GM18951 (cell line): ENCODE results near the gene FCSK.
"Not testable (repeated sequence)": the region's sequence is repeated elsewhere in the genome, so short reads cannot be mapped to it uniquely, and the experiment has no call there.

Experiments
- POLR2A ChIP-seq: IDR thresholded peaks from 4 replicates; pipeline ENCODE4 v1.6.1; 2011; ENCODE audit warnings: mild to moderate bottlenecking; ENCODE audit not compliant: insufficient read length, insufficient read depth; ENCODE audit errors: extremely low read depth
- in situ Hi-C: fragments of 300-500 bp; cut with MboI; formaldehyde crosslinking; loops from one replicate; pipeline ENCODE4 v1.12.0; 2022; ENCODE audit warnings: low sequenced_read_pairs, mixed read lengths, inconsistent platforms; ENCODE audit not compliant: unreplicated experiment

FCSK gene

DNA sequence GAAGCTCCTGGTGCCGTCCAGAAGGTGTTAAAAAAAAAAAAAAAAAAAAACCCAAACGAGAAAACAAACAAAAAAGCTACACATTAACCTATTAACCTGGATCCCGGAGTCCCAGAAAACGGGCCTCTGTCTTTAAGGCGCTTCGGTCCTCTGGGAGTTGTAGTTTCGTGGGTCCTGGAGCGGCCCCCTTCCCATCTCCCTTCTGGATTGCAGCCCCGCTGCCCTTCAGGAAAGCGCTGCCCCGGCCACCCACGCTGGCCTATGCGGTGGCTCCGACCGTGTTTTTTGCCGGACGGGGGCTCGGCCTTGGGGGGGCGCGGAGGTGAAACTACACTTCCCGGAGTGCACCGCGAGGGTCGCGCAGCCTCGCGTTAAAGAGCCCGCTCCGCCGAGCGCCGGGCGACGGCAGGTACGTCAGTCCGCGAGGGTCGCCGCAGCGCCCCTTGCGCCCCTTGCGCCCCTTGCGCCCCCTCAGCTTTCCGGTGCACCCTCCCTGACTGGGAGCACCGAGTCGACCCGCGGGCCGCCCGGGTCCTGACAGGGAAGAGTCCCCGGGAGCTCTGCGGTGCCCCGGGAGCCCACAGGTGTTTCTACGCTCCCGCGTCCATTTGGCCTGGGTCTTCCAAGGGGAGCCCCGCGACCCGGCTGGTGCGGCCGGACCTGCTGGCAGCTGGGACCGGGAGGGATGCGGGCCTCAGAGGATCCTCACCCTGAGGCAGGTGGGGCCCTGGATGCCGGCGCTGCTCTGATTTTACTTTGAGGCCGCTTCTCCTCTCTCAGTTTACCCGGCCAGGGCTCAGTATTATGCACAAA lies at the start of gene FCSK:
Gene FCSK, plus strand, starts transcription at position 374 of the 813 bp plus-strand sequence. CDS start 8,596 bp downstream, outside the sequence.
- peak; percentile 73 for TF ChIP-seq POLR2A

DNA sequence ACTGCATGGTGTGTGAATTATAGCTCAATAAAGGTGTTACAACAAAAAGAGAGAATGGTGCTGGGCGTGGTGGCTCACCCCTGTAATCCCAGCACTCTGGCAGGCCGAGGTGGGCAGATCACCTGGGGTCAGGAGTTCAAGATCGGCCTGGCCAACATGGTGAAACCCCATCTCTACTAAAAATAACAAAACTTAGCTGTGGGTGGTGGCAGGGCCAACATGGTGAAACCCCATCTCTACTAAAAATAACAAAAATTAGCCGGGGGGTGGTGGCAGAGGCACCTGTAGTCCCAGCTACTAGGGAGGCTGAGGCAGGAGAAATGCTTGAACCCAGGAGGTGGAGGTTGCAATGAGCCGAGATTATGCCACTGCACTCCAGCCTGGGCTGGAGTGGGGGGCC lies 48.3 kb upstream of the FCSK start:
- in situ Hi-C loops = not testable (repeated sequence)

More for the DNA sequence above, at the start of gene FCSK:
- in situ Hi-C loops = no loop called here

DNA sequence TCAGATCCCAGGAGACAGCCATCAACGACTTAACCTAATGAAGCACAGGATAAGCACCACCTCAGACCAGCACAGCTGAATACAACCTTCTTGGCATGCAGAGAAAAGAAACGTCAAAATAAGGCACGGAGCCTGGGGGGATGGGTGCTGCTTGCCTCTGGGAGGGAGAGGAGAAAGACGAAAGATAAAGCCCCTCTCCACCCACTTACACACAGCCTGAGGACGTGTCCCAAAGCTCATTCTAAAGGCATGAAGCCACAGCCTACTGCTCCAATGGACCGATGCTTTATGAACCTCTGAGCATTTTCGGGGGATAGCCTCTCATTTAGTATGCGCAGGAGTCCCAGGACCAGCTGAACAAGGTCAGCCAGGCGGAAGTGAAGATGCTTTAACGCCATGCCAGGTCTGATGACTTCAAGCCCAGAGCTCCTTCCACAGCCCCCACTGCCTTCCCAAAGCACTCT lies 46.6 kb upstream of the FCSK start:
- in situ Hi-C loops = no loop called here
- TF ChIP-seq POLR2A = no peak

GRCh38 chr16:70410734-70411133 lies 43.7 kb upstream of the FCSK start:
- TF ChIP-seq POLR2A = no peak
- in situ Hi-C loops = no loop called here

DNA sequence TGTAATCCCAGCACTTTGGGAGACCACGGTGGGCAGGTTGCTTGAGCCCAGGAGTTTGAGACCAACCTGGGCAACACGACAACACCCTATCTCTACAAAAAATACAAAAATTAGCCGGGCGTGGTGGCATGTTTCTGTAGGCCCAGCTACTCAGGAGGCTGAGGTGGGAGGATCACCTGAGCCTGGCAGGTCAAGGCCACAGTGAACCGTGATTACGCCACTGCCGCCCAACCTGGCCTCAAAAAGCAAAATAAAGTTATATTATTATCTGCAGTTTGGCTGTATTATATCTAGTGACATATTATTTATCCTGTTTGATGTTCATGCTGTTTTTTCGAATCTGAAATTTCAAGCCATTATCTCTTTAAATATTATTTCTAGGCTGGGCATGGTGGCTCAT lies 42.0 kb upstream of the FCSK start:
- in situ Hi-C loops = no loop called here
- TF ChIP-seq POLR2A = no peak

DNA sequence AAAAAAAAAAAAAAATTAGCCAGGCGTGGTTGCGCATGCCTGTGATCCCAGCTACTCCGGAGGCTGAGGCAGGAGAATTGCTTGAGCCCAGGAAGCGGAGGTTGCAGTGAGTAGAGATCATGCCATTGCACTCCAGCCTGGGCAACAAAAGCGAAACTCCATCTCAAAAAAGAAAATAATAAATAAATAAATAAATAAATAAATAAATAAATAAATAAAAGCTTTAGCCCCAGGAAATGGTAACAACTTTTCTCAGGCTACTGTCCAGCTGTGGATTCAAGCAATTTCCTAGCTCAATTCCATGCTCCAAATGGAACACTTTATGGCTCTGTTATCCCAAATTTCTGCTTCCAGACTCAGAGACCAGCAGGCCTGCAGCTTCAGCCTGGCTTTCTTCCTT lies 40.8 kb upstream of the FCSK start:
- in situ Hi-C loops = not testable (repeated sequence)

DNA sequence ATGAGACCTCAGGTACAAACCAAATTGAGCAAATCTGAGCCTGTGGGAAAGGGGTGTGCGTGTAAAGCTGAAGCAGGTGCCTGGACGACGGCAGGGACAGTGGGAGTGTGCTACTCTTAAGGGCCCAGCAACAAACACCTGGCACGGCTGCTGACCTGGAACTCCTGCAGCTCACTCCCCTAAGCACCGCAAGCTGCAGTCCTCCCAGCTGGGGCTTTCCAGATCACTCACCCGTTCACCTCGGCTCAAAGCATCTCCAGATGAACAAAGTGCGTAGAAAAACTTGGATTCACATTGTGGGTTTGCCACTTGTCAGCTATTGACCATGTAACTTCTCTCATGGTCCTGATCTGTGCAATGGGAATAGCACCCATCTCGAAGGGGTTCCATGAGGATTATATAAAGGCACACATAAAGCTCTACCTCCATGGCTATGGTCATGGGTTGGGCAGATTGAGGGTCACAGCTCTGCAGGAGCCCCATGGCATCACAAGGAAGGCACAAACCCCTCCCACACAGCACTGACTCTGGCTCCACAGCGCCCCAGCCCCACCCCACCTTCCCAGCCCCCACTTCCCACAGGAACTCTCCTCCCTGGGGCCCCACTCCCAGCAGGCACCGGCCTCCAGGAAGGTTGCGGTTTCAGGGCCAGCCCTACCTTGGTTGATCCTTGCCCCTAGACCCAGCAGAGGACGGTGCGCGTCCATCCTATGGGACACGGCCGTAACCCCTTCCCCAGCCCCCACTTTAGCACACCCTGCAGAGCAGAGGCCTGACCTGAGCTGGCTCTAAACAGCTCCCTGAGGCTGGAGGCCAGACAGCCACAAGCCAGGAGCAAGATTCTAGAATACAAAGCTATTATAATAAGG lies 37.4 kb upstream of the FCSK start:
- peak; percentile 18 for TF ChIP-seq POLR2A
- in situ Hi-C loops = no loop called here

GRCh38 chr16:70417661-70418060 lies 36.7 kb upstream of the FCSK start:
- in situ Hi-C loops = no loop called here
- no peak for TF ChIP-seq POLR2A

DNA sequence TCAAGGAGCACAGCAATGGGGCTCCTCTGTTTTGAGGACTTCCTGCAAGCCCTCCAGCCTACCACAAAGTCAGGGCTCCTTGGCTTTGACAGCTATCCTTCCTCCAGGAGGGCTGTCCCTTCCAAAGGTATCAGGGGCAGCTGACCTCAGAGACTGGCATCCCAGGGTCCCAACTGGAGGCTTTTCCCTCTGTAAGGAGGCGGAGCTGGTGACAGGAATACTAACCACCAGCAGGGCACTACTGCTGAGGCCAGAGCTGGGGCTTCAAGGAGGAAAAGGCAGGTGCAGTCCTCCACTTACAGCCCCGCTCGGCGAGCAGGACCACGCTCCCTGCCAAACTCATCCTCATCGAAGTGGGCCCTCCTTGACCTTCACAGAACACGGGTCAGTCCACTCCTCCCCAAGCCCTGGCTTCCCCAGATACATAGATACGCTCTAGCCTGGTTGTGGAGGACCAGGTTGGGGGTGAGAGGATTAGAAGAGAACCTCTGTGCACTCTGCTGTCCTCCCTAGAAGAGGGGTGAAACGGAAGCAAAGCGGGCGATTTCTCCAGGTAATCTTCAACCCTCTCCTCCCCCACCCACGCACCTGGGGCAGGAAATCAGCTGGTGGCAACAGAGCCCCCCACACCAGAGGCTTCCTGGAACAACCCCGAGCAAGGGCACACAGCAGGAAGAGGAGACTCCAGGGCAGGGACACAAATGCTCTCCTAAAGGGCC lies 36.0 kb upstream of the FCSK start:
- in situ Hi-C loops = no loop called here
- TF ChIP-seq POLR2A = no peak

DNA sequence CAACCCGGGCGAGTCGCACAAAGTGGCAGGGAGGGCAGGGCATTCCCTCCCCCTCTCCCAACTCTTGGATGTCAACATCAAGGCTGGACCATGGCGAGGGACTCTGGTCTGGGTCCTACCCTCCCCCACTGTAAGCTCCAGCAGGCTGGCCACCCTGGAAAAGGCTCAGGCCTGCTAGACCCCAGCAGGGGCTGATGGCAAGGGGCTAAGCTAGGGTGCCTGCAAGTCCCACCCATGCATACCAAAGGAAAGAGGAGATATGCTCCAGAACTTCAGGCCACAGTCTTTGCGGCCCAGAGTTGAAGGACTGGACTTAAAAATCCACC lies 35.4 kb upstream of the FCSK start:
- TF ChIP-seq POLR2A = no peak
- in situ Hi-C loops = no loop called here

DNA sequence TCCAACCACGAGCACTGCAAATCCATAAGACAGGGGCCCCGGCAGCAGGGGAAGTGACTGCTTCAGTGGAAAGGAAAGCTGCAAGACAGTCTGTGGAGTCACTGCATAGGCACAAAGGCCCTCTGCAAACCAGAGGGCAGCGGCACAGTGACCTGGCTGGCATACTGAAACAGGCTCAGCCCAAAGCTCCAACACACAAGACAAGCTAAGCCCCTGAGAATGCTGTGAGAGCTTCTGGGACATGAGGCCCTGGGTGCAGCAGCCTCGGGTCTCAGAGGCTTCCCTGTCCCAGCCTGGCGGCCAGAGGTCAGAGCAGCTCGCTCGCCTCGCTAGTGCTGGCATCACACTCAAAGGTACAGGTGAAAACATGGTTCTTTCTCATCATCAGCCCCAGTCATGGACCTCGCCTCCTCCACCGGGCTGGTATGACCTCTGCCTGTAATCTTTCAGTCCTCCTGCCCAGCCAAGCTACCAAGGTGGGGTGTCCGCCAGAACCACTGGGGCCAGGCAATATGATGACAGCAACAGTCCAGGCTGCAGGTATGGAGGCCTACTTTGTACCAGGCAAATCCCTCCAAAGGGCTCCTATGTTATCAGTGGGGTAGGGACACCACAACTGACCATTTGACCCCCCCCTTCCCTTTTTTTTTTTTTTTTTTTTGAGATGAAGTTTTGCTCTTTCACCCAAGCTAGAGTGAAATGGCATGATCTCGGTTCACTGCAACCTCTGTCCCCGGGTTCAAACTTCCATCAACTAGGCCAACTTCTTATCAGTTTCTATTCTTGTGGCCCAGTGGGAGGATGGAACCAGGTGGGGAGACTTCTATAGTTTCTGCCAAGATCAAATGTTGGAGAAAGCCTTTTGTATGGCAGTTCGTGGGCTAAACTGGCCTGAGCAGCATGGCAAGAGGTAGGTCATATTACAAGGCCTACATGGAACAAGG lies 34.7 kb upstream of the FCSK start:
- in situ Hi-C loops = no loop called here
- TF ChIP-seq POLR2A = no peak

DNA sequence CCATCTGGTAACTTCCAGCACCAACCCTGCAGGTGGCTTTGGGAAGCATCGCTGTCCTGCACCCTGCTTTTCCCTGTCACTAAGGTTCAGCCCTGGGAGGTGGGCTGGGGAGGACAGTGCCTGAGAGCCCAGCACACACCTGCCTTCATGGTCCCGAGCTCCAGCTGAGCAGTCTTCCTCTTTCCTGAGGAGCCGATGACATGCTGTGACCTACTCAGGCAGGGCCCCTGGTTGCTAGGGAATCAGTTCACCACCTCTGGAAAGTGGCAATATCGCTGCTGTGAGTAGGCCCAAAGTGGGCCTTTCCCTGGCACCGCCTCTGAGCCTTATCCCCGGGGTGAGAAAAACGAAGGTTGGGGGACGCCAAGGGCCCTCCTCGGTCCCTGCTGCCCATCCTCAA lies 33.4 kb upstream of the FCSK start:
- TF ChIP-seq POLR2A = no peak
- in situ Hi-C loops = no loop called here

DNA sequence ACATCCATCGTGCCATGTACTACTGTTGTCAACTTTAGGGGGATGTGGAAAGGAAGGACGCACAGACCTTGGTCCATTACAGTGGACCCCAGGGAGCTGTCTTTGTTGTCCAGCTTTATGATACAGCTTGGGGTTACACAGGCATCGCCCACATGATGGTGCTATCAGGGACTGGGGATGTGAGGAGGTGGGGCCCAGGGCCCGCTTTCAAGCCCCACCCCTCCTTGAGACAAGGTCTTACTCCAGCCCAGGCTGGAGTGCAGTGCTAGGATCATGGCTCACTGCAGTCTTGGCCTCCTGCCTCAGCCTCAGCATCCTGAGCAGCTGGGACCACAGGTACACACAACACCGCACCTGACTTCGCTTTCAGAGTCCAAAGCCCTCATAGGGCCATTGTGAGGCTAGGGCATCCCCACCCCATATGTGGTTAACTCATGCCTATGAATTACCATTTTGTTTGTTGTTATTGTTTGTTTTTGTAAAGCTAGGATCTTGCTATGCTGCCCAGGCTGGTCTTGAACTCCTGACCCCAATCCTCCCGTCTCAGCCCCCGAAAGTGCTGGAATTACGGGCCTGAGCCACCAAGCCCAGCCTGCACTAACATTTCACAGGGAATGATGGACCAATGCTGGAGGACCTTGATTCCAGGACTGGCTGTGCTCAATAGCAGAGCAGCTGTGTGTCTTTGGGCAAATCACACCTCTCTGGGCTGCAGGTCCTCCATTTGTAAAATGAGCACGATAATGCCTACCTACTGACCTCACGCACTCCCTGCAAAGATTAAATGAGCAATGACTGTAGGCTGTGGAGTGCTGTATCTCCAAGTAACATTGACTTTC lies 32.7 kb upstream of the FCSK start:
- no peak for TF ChIP-seq POLR2A
- in situ Hi-C loops = no loop called here
